Activated T-cell treated with anti-CD3 and anti-CD28 coated beads for 48 hours (primary cell): ENCODE measurements around the gene HLX.

Experiments used
- DNase-seq: peaks from one replicate; pipeline ENCODE4 v3.0.0-alpha.2; 2020; ENCODE audit warnings: low read depth

HLX gene

DNA sequence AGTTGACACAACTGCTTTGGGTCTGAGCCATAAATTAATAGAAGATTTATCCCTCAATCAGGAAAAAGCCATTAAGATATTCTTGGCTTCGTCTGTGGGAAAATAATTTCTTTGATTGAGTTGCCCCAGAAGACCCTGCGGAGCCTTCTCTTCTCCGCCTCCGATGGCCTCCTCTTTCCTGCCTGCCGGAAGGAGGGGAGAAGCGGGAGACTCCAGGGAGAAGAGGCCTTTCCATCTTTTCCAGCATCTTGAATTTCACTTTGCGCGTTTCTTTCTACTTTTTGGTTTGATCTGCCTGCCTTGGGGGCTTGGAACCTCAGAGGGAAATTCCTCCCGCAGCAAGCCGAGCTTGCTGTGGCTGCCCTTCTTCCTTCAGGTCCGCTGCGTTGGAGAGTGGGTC is 16.8 kb downstream of the HLX start:
- DNase-seq: no peak

GRCh38 chr1:220900842-220901241 is 21.6 kb downstream of the HLX start:
- DNase-seq: no peak

DNA sequence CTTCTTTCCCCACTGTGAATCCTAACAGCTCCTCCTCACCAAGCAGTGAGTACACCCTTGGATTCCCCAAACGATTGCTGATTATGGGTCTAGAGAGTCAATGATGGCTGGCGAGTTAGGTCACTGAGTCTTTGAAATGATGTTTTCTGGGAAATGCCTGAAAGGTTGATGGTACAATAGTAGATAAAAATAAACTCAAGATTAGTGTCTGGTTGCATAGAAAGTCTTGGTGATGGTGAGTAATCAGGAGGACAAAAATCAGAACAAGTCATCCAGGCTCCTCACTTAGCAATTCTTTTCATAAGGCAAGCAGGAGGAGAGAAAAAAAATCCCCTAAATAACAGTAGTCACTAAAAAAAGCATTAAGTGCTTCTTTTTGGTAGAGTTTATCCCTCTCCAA is 22.6 kb downstream of the HLX start:
- DNase-seq: no peak

DNA sequence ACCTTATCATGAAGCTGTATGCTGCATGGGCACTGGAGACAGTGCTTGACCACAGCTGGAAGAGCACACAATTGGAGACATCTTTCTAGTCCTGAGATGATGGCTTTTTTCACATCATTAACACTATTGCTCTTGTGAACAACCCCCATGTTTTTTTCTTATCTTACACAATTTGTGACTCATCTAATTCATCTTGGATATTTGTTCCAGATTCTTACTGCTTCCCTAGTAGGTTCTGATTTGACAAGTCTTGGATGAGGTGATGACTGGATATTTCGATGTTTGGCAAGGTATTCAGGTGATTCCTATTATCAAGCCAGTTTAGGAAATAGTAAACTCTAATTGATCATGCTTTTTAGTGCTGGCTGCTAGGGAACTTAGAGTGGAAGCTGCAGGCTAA is 23.7 kb downstream of the HLX start:
- DNase-seq: no peak

DNA sequence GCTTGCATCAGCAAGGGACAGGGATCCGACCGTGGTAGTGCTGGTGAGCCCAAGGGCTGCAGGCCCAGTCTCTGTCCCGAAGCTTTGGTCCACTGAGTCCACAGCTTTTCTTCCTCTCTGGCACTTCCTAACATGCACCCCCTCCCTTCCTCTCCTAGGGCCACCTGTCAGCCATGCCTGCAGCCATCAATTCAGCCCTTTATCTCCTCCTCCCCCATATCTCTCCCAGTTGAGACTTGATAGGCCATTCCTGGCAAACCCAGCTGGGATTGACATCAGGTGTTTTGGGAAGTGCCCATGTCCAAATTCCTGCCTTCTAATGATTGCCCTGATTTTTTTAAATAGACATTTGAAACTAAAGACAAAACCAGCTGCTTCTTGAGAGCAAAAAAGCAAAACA is 25.6 kb downstream of the HLX start:
- no peak for DNase-seq

DNA sequence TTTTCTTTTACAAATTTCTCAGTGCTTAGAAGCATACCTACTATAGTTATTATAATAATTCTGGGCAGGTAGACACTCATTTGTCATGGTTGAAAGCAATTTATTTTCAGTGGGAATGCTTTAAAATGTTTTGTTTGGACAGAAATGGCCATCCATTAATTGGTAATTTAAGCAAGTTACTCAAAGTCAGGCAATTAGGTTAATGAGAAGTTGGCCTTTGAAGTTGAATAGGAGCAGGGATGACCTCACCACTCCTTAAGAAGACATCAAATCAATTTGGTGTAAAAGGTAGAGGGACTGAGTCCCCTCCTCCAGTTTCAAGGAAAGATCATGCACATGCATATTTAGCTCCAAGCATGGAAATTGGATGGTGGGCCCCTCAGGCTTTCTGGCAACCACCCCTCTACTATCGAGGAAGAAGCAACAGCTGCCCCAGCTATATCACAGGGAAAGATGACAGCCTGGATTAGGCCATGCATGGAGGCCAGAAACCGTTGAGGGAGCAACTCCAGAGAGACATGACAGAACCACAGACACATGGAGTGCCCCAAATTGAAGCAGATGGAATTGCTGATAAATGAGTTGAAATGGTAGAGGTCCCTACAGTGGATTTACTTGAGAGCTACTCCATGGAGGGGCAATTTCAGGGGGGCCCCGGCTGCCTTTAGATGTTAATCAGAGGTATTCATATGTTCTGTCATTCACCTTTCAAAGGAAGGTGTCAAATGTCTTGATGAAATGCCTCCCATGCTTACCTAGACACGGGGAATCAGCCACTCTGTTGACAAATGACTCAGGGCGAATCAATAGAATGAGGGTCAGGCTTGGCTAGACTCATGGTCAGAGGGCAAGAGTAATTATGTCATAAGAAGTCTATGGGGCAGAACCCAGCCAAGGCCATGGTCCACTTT is 26.7 kb downstream of the HLX start:
- no peak for DNase-seq

- DNase-seq: no peak
Observed at GRCh38 chr1:220906561-220907334, 27.5 kb downstream of the HLX start.

DNA sequence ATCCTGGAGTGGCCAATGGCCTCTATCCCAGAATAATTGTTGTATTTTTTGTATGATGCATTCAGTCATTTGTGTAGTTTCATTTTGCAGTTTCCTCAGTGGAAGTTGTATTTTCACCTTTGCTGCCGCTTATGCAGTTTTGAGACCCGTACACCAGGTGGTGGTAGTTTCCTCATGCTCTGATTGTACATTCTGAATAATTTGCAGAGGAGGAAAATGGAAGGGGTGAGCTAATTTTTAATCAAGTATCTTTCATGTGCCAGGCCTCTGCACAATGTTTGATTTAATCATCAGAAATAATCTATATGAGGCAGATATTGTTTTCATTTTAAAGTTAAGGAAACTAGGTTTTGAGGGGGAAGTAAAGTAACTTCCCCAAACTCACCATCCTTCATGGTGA is 29.5 kb downstream of the HLX start:
- no peak for DNase-seq

DNA sequence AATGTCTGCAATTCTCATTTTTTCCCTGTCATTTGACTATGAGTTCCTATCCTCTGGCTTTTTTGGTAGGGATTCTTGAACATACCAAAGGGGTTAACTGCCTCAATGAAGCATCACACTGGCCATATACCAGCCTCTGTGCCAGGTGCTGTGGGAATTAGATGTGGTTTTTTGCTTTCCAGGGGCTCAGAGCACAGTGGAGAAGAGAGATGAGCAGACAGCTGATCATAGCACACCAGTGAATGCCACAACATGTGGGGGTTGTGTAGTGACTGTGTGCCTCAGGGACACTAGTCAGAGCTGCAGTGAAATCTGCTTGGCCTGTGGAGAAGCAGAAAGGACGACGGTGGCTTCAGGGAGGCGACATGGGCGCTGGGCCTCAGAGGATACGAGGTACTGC is 30.8 kb downstream of the HLX start:
- no peak for DNase-seq

- no peak for DNase-seq
Observed at GRCh38 chr1:220914283-220915116, 35.3 kb downstream of the HLX start.

- DNase-seq: no peak
Observed at GRCh38 chr1:220915117-220915440, 35.8 kb downstream of the HLX start.

DNA sequence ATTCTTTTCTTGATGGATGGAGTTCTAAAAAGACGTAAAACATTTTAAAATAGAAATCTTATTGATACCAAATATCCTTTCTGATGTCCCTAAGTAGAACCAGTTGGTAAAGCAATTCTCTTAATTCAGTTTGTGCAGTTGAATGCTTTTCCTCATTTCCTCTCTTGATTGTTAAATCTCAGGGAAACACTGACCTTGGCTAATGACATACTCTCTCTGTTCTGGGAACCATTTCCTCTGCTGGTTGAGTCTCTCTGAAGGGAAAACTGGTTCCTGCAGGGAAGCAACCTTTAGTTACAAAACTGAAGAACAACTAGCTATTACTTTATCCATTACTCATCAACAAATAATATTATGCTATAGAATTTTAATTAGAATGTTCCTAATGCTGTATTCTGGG is 36.7 kb downstream of the HLX start:
- no peak for DNase-seq

- no peak for DNase-seq
Observed at GRCh38 chr1:220917101-220917500, 37.9 kb downstream of the HLX start.

DNA sequence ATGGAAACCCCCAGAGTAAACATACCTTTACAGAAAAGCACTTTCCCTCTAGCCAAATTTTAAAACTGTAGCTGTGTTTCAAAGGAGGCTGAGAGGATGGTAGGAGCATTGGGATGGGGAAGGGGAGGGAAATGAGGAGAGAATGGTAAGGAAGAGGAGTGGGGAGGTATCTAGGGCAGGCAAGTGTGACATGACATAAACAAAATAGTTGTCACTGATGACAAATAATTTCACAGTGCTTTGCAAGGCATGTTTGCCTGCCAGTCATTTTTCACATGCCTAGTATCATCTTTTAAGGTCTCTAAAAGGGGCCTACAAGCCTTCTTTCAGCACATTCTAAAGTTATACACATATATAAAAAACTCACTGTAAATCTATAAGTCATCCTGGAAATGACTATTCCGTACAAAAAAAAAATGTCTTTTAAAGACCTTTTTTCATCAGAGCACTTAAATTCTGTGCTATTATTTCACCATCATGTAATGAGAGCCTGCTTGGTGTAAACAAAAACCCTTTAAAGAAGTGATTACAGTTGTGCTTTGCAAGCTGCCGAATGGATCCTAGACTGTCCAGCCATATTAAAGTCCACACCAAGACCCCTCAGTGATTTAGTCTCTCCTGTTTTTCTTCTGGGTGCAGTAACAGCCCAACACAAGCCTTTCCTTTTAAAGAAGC is 38.4 kb downstream of the HLX start:
- no peak for DNase-seq

DNA sequence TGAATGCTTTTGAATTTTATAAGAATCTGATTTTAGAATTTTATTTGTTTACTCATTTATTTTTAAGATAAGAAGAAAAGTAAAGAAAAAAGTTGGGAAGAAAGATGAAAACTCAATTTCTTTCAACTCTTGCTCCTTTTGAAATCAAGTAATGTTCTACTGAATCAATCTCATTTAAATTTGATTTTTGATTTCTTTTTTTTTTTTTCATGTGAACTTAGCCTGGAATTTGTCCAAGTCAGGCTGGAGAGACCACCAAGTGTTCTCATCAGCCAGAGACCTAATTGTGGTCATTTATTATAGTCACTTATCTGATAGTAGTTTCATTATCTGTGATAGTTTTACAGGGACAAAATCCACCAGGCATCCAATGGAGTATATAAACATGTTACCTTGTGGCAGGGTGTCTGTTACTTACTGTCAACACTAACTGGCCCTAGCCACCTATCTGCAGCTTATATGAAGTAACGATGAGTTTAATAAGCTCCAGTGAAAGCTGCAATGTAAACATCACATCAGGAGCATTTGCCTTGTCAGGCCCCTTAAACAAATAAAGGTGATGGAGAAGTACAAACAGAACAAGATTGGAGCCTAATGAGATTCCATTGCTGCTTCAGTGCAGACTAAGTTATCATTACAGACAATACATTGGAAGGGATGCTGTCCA is 39.2 kb downstream of the HLX start:
- DNase-seq: no peak

DNA sequence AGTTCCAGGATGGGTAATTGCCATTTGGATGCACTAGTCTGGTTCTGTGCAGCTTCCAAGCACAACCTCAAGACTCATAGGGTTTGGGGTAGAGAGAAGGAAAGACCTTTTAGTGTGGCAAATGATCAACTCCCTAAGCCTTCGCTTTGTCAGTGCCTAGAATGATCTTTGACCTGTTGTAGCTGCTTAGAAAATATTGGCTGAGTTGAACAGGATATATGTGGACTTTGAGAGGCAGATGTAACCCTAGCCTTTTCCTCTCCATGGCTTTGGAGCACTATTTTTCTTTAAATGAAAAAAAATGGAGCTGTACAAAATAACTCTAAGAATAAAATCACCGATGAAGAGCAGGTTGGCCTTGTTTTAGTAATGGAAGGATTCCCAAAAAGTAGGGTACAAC is 41.7 kb downstream of the HLX start:
- DNase-seq: no peak

- DNase-seq: no peak
Observed at GRCh38 chr1:220921498-220921897, 42.3 kb downstream of the HLX start.

DNA sequence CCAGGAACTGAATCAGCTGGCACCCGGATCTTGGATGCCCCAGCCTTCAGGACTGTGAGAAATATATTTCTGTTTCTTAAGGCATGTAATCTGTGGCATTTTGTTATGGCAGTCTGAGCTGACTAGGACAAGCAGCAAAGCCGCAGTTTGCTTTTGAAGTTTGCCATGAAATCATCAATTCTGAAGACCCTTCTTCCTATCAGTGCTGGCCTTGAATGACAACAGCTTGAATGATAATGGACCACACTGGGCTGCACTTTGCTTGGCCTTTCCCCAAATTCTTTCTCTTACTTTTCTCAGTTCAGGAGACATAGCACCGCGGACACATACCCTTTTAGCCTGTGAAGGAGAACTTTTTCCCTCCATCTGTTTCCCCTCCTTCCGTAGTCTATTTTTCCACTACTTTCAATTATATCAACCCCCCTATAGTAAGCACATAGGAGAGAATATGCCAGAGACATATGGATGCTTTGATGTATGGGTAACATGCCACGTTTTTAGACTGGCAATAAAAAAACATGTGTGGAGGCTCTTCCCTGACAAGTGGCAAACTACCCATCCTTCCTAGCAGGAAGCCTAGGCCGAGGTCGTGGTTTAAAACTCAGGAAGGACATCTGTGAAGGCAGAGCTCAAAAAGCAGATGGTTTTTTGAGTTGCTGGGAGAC is 42.9 kb downstream of the HLX start:
- DNase-seq: no peak

- DNase-seq: no peak
Observed at GRCh38 chr1:220922951-220923350, 43.7 kb downstream of the HLX start.

- no peak for DNase-seq
Observed at GRCh38 chr1:220924331-220924970, 45.2 kb downstream of the HLX start.
